Neural progenitor cell (in vitro differentiated cells): ENCODE data around the gene MRAP2. TPM values are rescaled to one million over a fixed set of nuclear protein-coding genes. Genes with fewer than 3 reads are reported as not detected.

Source experiments
- DNase-seq: peaks from one replicate; pipeline ENCODE4 v3.0.0-alpha.2; 2016; ENCODE audit warnings: low spot score
- H2AFZ ChIP-seq: fragments of 200-600 bp; sonication (generic); replicated peaks from 2 replicates; pipeline ENCODE4 v1.6.1; 2016; ENCODE audit warnings: antibody characterized with exemption
- H3F3A ChIP-seq: fragments of 200-600 bp; sonication (generic); 2 replicates; pipeline ENCODE4 v1.6.1; 2016; ENCODE audit warnings: antibody characterized with exemption, low read depth
- H3K27ac ChIP-seq: fragments of 200-600 bp; sonication (generic); 2 replicates; pipeline ENCODE4 v1.5.1; 2016; ENCODE audit warnings: mild to moderate bottlenecking
- H3K27me3 ChIP-seq: fragments of 200-600 bp; sonication (generic); 2 replicates; pipeline ENCODE4 v1.6.1; 2016; ENCODE audit warnings: mild to moderate bottlenecking, moderate library complexity
- H3K36me3 ChIP-seq: fragments of 200-600 bp; sonication (generic); 2 replicates; pipeline ENCODE4 v1.5.1; 2016
- H3K4me1 ChIP-seq: fragments of 200-600 bp; sonication (generic); 2 replicates; pipeline ENCODE4 v1.6.1; 2016; ENCODE audit warnings: mixed run types
- H3K4me2 ChIP-seq: fragments of 200-600 bp; sonication (generic); 2 replicates; pipeline ENCODE4 v1.6.1; 2016
- H3K4me3 ChIP-seq: fragments of 200-600 bp; sonication (generic); 2 replicates; pipeline ENCODE4 v1.5.1; 2016
- H3K79me2 ChIP-seq: fragments of 200-600 bp; sonication (generic); 2 replicates; pipeline ENCODE4 v1.6.1; 2016; ENCODE audit warnings: low read depth
- H3K9ac ChIP-seq: fragments of 200-600 bp; sonication (generic); 2 replicates; pipeline ENCODE4 v1.6.1; 2016
- H3K9me3 ChIP-seq: fragments of 200-600 bp; sonication (generic); 2 replicates; pipeline ENCODE4 v1.5.1; 2016; ENCODE audit warnings: low read depth
- H4K20me1 ChIP-seq: fragments of 200-600 bp; sonication (generic); 2 replicates; pipeline ENCODE4 v1.6.1; 2016; ENCODE audit warnings: low read depth
- H3K27ac Mint-ChIP-seq: 3 replicates; pipeline ENCODE4 v1.8.0; 2021; ENCODE audit warnings: mixed read lengths
- H3K27me3 Mint-ChIP-seq: 2 replicates; pipeline ENCODE4 v1.8.0; 2022; ENCODE audit warnings: low read depth, mild to moderate bottlenecking, inconsistent platforms, moderate library complexity, mixed read lengths; ENCODE audit not compliant: insufficient read depth
- H3K36me3 Mint-ChIP-seq: 3 replicates; pipeline ENCODE4 v1.8.0; 2021; ENCODE audit warnings: mixed read lengths
- H3K4me1 Mint-ChIP-seq: 3 replicates; pipeline ENCODE4 v1.8.0; 2021; ENCODE audit warnings: mixed read lengths
- H3K4me3 Mint-ChIP-seq: 3 replicates; pipeline ENCODE4 v1.8.0; 2021; ENCODE audit warnings: mild to moderate bottlenecking, moderate library complexity, mixed read lengths
- H3K9me3 Mint-ChIP-seq: 3 replicates; pipeline ENCODE4 v1.8.0; 2020; ENCODE audit warnings: mixed read lengths
- CTCF ChIP-seq: fragments of 200-600 bp; sonication (generic); IDR thresholded peaks from 2 replicates; pipeline ENCODE4 v1.5.1; 2017; ENCODE audit warnings: antibody characterized with exemption, mild to moderate bottlenecking
- EZH2 ChIP-seq: fragments of 200-600 bp; sonication (generic); IDR thresholded peaks from 2 replicates; pipeline ENCODE4 v1.6.1; 2017; ENCODE audit warnings: antibody characterized with exemption, mild to moderate bottlenecking, moderate library complexity
- EZH2phosphoT487 ChIP-seq: fragments of 200-600 bp; sonication (generic); IDR thresholded peaks from 2 replicates; pipeline ENCODE4 v1.6.1; 2017; ENCODE audit warnings: antibody characterized with exemption
- total RNA-seq: library from RNA; depleted of rRNA; stranded (reverse); fragments of >200 nt; gene quantifications from 2 replicates; pipeline ENCODE4 v1.2.3, GENCODE V29; 2015; ENCODE audit warnings: low replicate concordance

Gene MRAP2
- total RNA-seq, 1 donor from 2014 or later, result 0.75 TPM

DNA sequence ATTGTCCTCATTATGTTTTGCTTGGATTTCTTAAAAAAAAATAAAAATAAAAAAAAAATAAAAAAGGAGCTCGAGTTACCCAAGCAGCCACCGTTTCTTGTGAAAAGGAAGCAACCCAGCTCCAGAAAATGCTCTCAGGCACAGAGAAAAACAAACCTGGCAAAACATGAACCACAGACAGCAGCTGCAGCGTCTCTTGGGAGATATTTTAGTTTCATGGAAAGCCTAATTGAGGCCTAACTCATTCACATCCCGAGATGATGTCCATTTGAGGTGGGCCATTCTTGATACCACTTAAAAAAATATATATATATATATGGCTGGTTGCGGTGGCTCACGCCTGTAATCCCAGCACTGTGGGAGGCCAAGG is 13.7 kb upstream of the MRAP2 start:
- H3K27ac ChIP-seq, result no peak overlapping the region
- DNase-seq, result no peak
- no peaks in the 10 kb centered on the region for H4K20me1 ChIP-seq
- H3K27ac Mint-ChIP-seq, result no peak overlapping the region
- H3K4me1 ChIP-seq, result no peaks in the 10 kb centered on the region
- no peaks in the 10 kb centered on the region for H3K79me2 ChIP-seq
- H3K9ac ChIP-seq, result no peak overlapping the region
- no peaks in the 10 kb centered on the region for H3K36me3 ChIP-seq
- no peak overlapping the region for H3K4me3 Mint-ChIP-seq
- H2AFZ ChIP-seq, result no peak overlapping the region
- no peaks in the 10 kb centered on the region for H3F3A ChIP-seq
- peaks cover 3% of the 10 kb centered on the region for H3K27me3 Mint-ChIP-seq
- no peak overlapping the region for H3K4me2 ChIP-seq
- H3K9me3 Mint-ChIP-seq, result peaks cover 2% of the 10 kb centered on the region
- H3K36me3 Mint-ChIP-seq, result no peaks in the 10 kb centered on the region
- TF ChIP-seq CTCF (no peak), EZH2 (no peak), EZH2phosphoT487 (no peak)
- peaks cover 7% of the 10 kb centered on the region for H3K4me1 Mint-ChIP-seq
- H3K9me3 ChIP-seq, result no peaks in the 10 kb centered on the region
- no peaks in the 10 kb centered on the region for H3K27me3 ChIP-seq
- no peak overlapping the region for H3K4me3 ChIP-seq

- Histone ChIP-seq H3K27ac (no peak overlapping the region), H2AFZ (no peak overlapping the region), H3F3A (no peaks in the 10 kb centered on the region), H3K9ac (no peak overlapping the region), H3K9me3 (no peaks in the 10 kb centered on the region), H3K27me3 (no peaks in the 10 kb centered on the region), H3K79me2 (no peaks in the 10 kb centered on the region), H4K20me1 (no peaks in the 10 kb centered on the region), H3K4me2 (no peak overlapping the region), H3K36me3 (no peaks in the 10 kb centered on the region), H3K4me3 (no peak overlapping the region), H3K4me1 (no peaks in the 10 kb centered on the region)
- no peak overlapping the region for H3K4me3 Mint-ChIP-seq
- H3K9me3 Mint-ChIP-seq, result peaks cover 2% of the 10 kb centered on the region
- H3K36me3 Mint-ChIP-seq, result no peaks in the 10 kb centered on the region
- H3K27me3 Mint-ChIP-seq, result peaks cover 3% of the 10 kb centered on the region
- H3K27ac Mint-ChIP-seq, result no peak overlapping the region
- no peak for DNase-seq
- H3K4me1 Mint-ChIP-seq, result peaks cover 7% of the 10 kb centered on the region
- TF ChIP-seq EZH2, result no peak
- no peak for TF ChIP-seq EZH2phosphoT487
- no peak for TF ChIP-seq CTCF
These were observed 11.9 kb upstream of the MRAP2 start for GRCh38 chr6:84021625-84022024.

DNA sequence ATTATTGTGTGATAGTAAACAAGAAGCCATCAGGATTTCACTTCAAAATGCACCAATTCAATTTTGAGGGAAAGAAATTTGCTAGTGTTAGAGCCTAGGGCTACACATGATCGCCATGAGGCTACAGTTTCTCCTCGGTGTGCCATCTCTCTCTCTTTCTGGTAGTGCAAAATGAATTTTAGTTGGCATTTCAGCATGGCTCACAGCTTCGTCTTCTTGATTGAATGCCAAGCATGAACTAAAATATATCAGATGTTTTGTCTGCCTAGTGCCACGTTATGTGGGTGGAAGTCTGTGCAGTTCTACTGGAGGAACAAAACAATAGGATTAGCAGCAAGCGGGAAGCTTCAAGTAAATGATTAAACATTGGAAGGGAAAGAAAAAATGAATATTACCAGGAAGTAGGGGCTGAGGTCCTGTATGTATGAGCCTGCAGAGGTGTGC is 6.8 kb upstream of the MRAP2 start:
- H3K4me3 Mint-ChIP-seq, result no peak overlapping the region
- Histone ChIP-seq H3K27me3 (no peaks in the 10 kb centered on the region), H3K9ac (no peak overlapping the region), H3F3A (no peaks in the 10 kb centered on the region), H3K4me1 (peaks cover 9% of the 10 kb centered on the region), H3K9me3 (no peaks in the 10 kb centered on the region), H2AFZ (no peak overlapping the region), H3K79me2 (no peaks in the 10 kb centered on the region), H3K36me3 (no peaks in the 10 kb centered on the region), H3K27ac (no peak overlapping the region), H3K4me3 (no peak overlapping the region), H3K4me2 (no peak overlapping the region), H4K20me1 (no peaks in the 10 kb centered on the region)
- TF ChIP-seq CTCF, result no peak
- TF ChIP-seq EZH2phosphoT487, result no peak
- no peak for TF ChIP-seq EZH2
- H3K27ac Mint-ChIP-seq, result no peak overlapping the region
- no peaks in the 10 kb centered on the region for H3K9me3 Mint-ChIP-seq
- H3K4me1 Mint-ChIP-seq, result peaks cover 2% of the 10 kb centered on the region
- DNase-seq, result no peak
- H3K27me3 Mint-ChIP-seq, result no peaks in the 10 kb centered on the region
- no peaks in the 10 kb centered on the region for H3K36me3 Mint-ChIP-seq
